GM23248 (cell line): ENCODE data around the gene CBX8.

Experiments
- EZH2 ChIP-seq: fragments of 200-600 bp; sonication (generic); IDR thresholded peaks from 2 replicates; pipeline ENCODE4 v1.6.1; 2018; ENCODE audit warnings: antibody characterized with exemption, mild to moderate bottlenecking; ENCODE audit not compliant: insufficient read depth, poor library complexity, severe bottlenecking
- EZH2phosphoT487 ChIP-seq: fragments of 200-600 bp; sonication (generic); IDR thresholded peaks from 2 replicates; pipeline ENCODE4 v1.6.1; 2018; ENCODE audit warnings: antibody characterized with exemption, moderate library complexity, mild to moderate bottlenecking, low read depth; ENCODE audit not compliant: insufficient read depth

- TF ChIP-seq EZH2, result no peak
- no peak for TF ChIP-seq EZH2phosphoT487
These were observed 37.9 kb upstream of the CBX8 start for GRCh38 chr17:79834565-79835469.
